Nephron progenitor cell (in vitro differentiated cells): ENCODE data around the gene CACNA2D3.

Source experiments
- DNase-seq: peaks from one replicate; pipeline ENCODE4 v3.0.0; 2021
- H3K27ac Mint-ChIP-seq: 2 replicates; pipeline ENCODE4 v1.8.0; 2021; ENCODE audit warnings: mild to moderate bottlenecking, moderate library complexity, mixed read lengths
- H3K27me3 Mint-ChIP-seq: 2 replicates; pipeline ENCODE4 v1.8.0; 2021; ENCODE audit warnings: mild to moderate bottlenecking, low read depth, mixed read lengths; ENCODE audit not compliant: poor library complexity
- H3K36me3 Mint-ChIP-seq: 2 replicates; pipeline ENCODE4 v1.8.0; 2021; ENCODE audit warnings: low read depth, mixed read lengths
- H3K4me1 Mint-ChIP-seq: 2 replicates; pipeline ENCODE4 v1.8.0; 2021; ENCODE audit warnings: mixed read lengths
- H3K4me3 Mint-ChIP-seq: 2 replicates; pipeline ENCODE4 v1.8.0; 2021; ENCODE audit warnings: mild to moderate bottlenecking, moderate library complexity, mixed read lengths
- H3K9me3 Mint-ChIP-seq: 2 replicates; pipeline ENCODE4 v1.8.0; 2021; ENCODE audit warnings: mild to moderate bottlenecking, moderate library complexity, mixed read lengths
- CTCF ChIP-seq: fragments of 200-600 bp; sonication (generic); IDR thresholded peaks from 2 replicates; pipeline ENCODE4 v1.5.0; 2021; ENCODE audit warnings: antibody characterized with exemption

The CACNA2D3 gene

GRCh38 chr3:54987719-54988118 is 865.4 kb downstream of the CACNA2D3 start:
- Mint-ChIP-seq H3K4me1 (peaks cover 87% of the 10 kb centered on the region), H3K27ac (peak overlapping the region; percentile 73), H3K9me3 (no peaks in the 10 kb centered on the region), H3K4me3 (peak overlapping the region; percentile 10), H3K36me3 (no peaks in the 10 kb centered on the region), H3K27me3 (no peaks in the 10 kb centered on the region)
- DNase-seq = no peak
- no peak for TF ChIP-seq CTCF

GRCh38 chr3:54988302-54988837 is 866.0 kb downstream of the CACNA2D3 start:
- Mint-ChIP-seq H3K4me1 (peaks cover 93% of the 10 kb centered on the region), H3K36me3 (no peaks in the 10 kb centered on the region), H3K4me3 (no peak overlapping the region), H3K27ac (peak overlapping the region; percentile 73), H3K27me3 (no peaks in the 10 kb centered on the region), H3K9me3 (no peaks in the 10 kb centered on the region)
- DNase-seq = no peak
- no peak for TF ChIP-seq CTCF

GRCh38 chr3:54988838-54989630 is 866.7 kb downstream of the CACNA2D3 start:
- TF ChIP-seq CTCF = no peak
- no peaks in the 10 kb centered on the region for H3K9me3 Mint-ChIP-seq
- no peak for DNase-seq
- no peak overlapping the region for H3K4me3 Mint-ChIP-seq
- peaks cover 93% of the 10 kb centered on the region for H3K4me1 Mint-ChIP-seq
- no peaks in the 10 kb centered on the region for H3K36me3 Mint-ChIP-seq
- H3K27ac Mint-ChIP-seq = peak overlapping the region; percentile 73
- no peaks in the 10 kb centered on the region for H3K27me3 Mint-ChIP-seq

GRCh38 chr3:54994111-54994513 is 871.8 kb downstream of the CACNA2D3 start:
- no peak overlapping the region for H3K4me3 Mint-ChIP-seq
- no peak overlapping the region for H3K27ac Mint-ChIP-seq
- no peaks in the 10 kb centered on the region for H3K27me3 Mint-ChIP-seq
- H3K4me1 Mint-ChIP-seq = peaks cover 53% of the 10 kb centered on the region
- no peak for TF ChIP-seq CTCF
- no peaks in the 10 kb centered on the region for H3K9me3 Mint-ChIP-seq
- no peak for DNase-seq
- no peaks in the 10 kb centered on the region for H3K36me3 Mint-ChIP-seq

- Mint-ChIP-seq H3K36me3 (no peaks in the 10 kb centered on the region), H3K27me3 (peaks cover 4% of the 10 kb centered on the region), H3K4me3 (no peak overlapping the region), H3K4me1 (peaks cover 51% of the 10 kb centered on the region), H3K27ac (no peak overlapping the region), H3K9me3 (no peaks in the 10 kb centered on the region)
- DNase-seq = no peak
- no peak for TF ChIP-seq CTCF
These were observed 876.8 kb downstream of the CACNA2D3 start for GRCh38 chr3:54999159-54999558.

- H3K36me3 Mint-ChIP-seq = no peaks in the 10 kb centered on the region
- H3K27ac Mint-ChIP-seq = peak overlapping the region; percentile 9
- H3K9me3 Mint-ChIP-seq = no peaks in the 10 kb centered on the region
- peaks cover 7% of the 10 kb centered on the region for H3K27me3 Mint-ChIP-seq
- H3K4me1 Mint-ChIP-seq = peaks cover 47% of the 10 kb centered on the region
- no peak overlapping the region for H3K4me3 Mint-ChIP-seq
- no peak for DNase-seq
- TF ChIP-seq CTCF = no peak
These were observed 877.5 kb downstream of the CACNA2D3 start for GRCh38 chr3:54999811-55000210.
